Measurements from ENCODE around the gene PPP4R2. TPM values are rescaled to one million over a fixed set of nuclear protein-coding genes. Genes with fewer than 3 reads are reported as not detected.

Gene PPP4R2
- total RNA-seq, 1 experiment from 2014 or later: 63.2 TPM

DNA sequence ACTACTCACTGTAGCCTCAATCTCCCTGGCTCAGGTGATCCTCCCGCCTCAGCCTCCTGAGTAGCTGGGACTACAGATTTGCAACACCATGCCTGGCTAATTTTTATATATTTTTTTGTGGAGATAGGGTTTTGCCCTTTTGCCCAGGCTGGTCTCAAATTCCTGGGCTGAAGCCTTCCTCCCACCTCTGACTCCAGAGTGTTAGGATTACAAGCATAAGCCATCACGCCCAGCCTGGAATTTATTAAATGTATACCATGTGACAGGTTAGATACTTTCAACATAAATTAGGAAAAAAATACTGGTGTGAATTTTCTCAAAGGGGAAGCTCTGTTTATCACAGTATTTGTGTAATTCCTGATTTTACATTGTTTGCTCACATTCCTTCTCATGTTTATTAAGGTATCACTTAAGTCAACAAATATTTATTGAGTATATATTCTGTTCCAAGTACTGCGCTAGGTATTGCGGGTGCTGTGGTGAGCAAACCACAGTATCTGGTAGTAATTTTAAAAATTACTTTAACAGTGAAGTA is 24.8 kb downstream of the PPP4R2 start:
- Histone ChIP-seq H3K27ac (no peak overlapping the region), H3K4me1 (replicated peaks; ENCODE audit: insufficient read depth) (peaks cover 22% of the 10 kb centered on the region), H3K36me3 (ENCODE audit: low read depth) (no peaks in the 10 kb centered on the region), H3K4me3 (no peak overlapping the region), H3K79me2 (ENCODE audit: low read depth) (peaks cover 96% of the 10 kb centered on the region), H4K20me1 (ENCODE audit: insufficient read depth) (peaks cover 83% of the 10 kb centered on the region), H3K27me3 (ENCODE audit: insufficient read depth, low read depth) (no peaks in the 10 kb centered on the region), H3K4me2 (no peak overlapping the region), H3K9me3 (ENCODE audit: insufficient read depth, low read depth) (no peaks in the 10 kb centered on the region), H3K9me2 (ENCODE audit: insufficient read depth) (no peaks in the 10 kb centered on the region), H2AFZ (no peak overlapping the region), H3F3A (ENCODE audit: insufficient read depth, low read depth) (peaks cover 8% of the 10 kb centered on the region; the same call in 1 of the 2 replicates)
- intact Hi-C loops (cut with micrococcal nuclease; ENCODE audit: unreplicated experiment): no loop called here
- ChIA-PET CTCF (interaction anchor here (0.7 to 0.9 kb wide), 2 partner anchors 10 to 35 kb away, joined by 3 read pairs; no protein-coding TSS in a partner anchor), POLR2A (ENCODE audit: unreplicated experiment) (no interaction called here)
- peak in 1 of 2 experiments; percentile 39 for DNase-seq
- BruUV-seq (replicated peaks): no TSS peak
- no peak for TF ChIP-seq EZH2 (IDR thresholded peaks at IDR 0.05; ENCODE audit: low read depth)
- TF ChIP-seq, protein P1, sequence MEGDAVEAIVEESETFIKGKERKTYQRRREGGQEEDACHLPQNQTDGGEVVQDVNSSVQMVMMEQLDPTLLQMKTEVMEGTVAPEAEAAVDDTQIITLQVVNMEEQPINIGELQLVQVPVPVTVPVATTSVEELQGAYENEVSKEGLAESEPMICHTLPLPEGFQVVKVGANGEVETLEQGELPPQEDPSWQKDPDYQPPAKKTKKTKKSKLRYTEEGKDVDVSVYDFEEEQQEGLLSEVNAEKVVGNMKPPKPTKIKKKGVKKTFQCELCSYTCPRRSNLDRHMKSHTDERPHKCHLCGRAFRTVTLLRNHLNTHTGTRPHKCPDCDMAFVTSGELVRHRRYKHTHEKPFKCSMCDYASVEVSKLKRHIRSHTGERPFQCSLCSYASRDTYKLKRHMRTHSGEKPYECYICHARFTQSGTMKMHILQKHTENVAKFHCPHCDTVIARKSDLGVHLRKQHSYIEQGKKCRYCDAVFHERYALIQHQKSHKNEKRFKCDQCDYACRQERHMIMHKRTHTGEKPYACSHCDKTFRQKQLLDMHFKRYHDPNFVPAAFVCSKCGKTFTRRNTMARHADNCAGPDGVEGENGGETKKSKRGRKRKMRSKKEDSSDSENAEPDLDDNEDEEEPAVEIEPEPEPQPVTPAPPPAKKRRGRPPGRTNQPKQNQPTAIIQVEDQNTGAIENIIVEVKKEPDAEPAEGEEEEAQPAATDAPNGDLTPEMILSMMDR (conservative IDR thresholded peaks at IDR 0.05): no peak

DNA sequence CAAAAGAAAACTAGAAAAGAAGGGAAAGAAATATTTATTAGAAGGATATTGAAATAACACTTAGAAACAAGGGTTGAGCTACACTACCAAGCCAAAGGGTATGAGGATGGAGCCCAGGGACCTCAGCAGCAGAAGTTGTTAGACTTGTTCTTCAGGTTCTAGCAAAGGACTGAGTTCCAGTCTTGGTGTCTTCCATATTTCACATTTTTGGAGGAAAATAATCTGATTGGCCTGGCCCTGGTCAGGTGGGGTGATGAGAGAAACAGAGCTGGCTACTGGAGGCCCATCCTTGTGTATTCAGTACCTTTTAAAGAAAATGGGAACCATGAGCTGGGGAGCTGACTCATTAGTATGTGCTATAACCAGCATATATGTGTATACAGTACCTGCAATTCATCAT is 28.2 kb downstream of the PPP4R2 start:
- intact Hi-C loops (cut with micrococcal nuclease; ENCODE audit: unreplicated experiment): no loop called here
- Histone ChIP-seq H2AFZ (no peak overlapping the region), H3K4me2 (peak overlapping the region; percentile 49), H3K27me3 (ENCODE audit: insufficient read depth, low read depth) (no peaks in the 10 kb centered on the region), H3K4me3 (no peak overlapping the region), H3K4me1 (replicated peaks; ENCODE audit: insufficient read depth) (peaks cover 32% of the 10 kb centered on the region), H3K36me3 (ENCODE audit: low read depth) (no peaks in the 10 kb centered on the region), H3K79me2 (ENCODE audit: low read depth) (peaks cover 95% of the 10 kb centered on the region), H3K9me3 (ENCODE audit: insufficient read depth, low read depth) (no peaks in the 10 kb centered on the region), H4K20me1 (ENCODE audit: insufficient read depth) (peaks cover 62% of the 10 kb centered on the region), H3F3A (ENCODE audit: insufficient read depth, low read depth) (peaks cover 11% of the 10 kb centered on the region; the same call in 1 of the 2 replicates), H3K27ac (peak overlapping the region; percentile 29; the same call in 1 of the 2 replicates), H3K9me2 (ENCODE audit: insufficient read depth) (no peaks in the 10 kb centered on the region)
- ChIA-PET POLR2A (ENCODE audit: unreplicated experiment) (no interaction called here), CTCF (no interaction called here)
- DNase-seq: peak; percentile 25 to 52
- no peak for TF ChIP-seq EZH2 (IDR thresholded peaks at IDR 0.05; ENCODE audit: low read depth)
- TF ChIP-seq, protein P1 (conservative IDR thresholded peaks at IDR 0.05): no peak
- no TSS peak for BruUV-seq (replicated peaks)

DNA sequence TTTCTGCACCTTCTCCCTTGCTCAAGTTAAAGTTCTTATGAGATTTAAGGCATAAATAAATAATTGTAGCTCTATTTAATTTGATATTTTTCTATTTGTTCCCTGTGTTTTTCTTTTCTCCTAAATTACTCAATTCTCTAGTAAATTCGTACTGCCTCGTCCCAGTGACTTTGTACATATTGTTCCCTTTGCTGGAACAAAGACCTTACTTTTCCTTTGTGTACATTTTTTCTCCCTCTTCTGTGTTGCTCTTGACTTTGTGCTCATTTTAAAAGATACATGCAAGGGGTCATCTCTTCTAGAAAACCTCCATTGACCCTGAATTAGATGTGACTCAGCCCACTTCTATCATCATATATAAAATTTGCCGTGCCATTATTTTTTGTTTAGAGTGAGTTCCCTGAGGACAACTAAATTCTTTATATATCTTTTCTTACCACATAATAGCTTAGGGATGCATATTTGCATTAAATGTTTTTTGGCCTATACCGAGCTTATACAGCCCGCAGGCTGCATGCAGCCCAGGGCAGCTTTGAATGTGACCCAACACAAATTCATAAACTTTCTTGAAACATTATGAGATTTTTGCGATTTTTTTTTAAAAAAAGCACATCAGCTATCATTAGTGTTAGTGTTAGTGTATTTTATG is 29.6 kb downstream of the PPP4R2 start:
- H4K20me1 ChIP-seq (ENCODE audit: insufficient read depth): peaks cover 53% of the 10 kb centered on the region
- no peak for TF ChIP-seq EZH2 (IDR thresholded peaks at IDR 0.05; ENCODE audit: low read depth)
- TF ChIP-seq, protein P1 (conservative IDR thresholded peaks at IDR 0.05): no peak
- H3K27me3 ChIP-seq (ENCODE audit: insufficient read depth, low read depth): no peaks in the 10 kb centered on the region
- no peaks in the 10 kb centered on the region for H3K9me3 ChIP-seq (ENCODE audit: insufficient read depth, low read depth)
- ChIA-PET CTCF (no interaction called here), POLR2A (ENCODE audit: unreplicated experiment) (no interaction called here)
- H3K4me3 ChIP-seq: no peak overlapping the region
- peaks cover 33% of the 10 kb centered on the region for H3K4me1 ChIP-seq (replicated peaks; ENCODE audit: insufficient read depth)
- no peaks in the 10 kb centered on the region for H3K9me2 ChIP-seq (ENCODE audit: insufficient read depth)
- no peak overlapping the region for H3K27ac ChIP-seq
- no peaks in the 10 kb centered on the region for H3K36me3 ChIP-seq (ENCODE audit: low read depth)
- no peak for DNase-seq
- peaks cover 95% of the 10 kb centered on the region for H3K79me2 ChIP-seq (ENCODE audit: low read depth)
- peaks cover 11% of the 10 kb centered on the region; the same call in 1 of the 2 replicates for H3F3A ChIP-seq (ENCODE audit: insufficient read depth, low read depth)
- BruUV-seq (replicated peaks): no TSS peak
- no peak overlapping the region for H2AFZ ChIP-seq
- intact Hi-C loops (cut with micrococcal nuclease; ENCODE audit: unreplicated experiment): no loop called here
- no peak overlapping the region for H3K4me2 ChIP-seq
